Astrocyte of the cerebellum (primary cell): Measurements from ENCODE around the gene SEMA4D.
"Not testable (repeated sequence)": the region's sequence is repeated elsewhere in the genome, so short reads cannot be mapped to it uniquely, and the experiment has no call there.

ENCODE experiments used
- DNase-seq: peaks from one replicate; pipeline ENCODE4 v3.0.0-alpha.2; 2011; ENCODE audit warnings: low read depth
- H3K4me3 ChIP-seq: 2 replicates; pipeline ENCODE4 v1.5.1; 2011; ENCODE audit warnings: mild to moderate bottlenecking, low read depth, low read length, moderate library complexity
- in situ Hi-C: cut with HindIII; loops from 2 replicates; pipeline ENCODE4 v1.10.0; 2017; ENCODE audit warnings: low sequenced_read_pairs
- TF ChIP-seq, protein P1 (sequence below): IDR thresholded peaks from 2 replicates; pipeline ENCODE4 v1.5.1; 2012; ENCODE audit warnings: low read length, low read depth, moderate library complexity, mild to moderate bottlenecking; ENCODE audit errors: missing control alignments

SEMA4D gene

DNA sequence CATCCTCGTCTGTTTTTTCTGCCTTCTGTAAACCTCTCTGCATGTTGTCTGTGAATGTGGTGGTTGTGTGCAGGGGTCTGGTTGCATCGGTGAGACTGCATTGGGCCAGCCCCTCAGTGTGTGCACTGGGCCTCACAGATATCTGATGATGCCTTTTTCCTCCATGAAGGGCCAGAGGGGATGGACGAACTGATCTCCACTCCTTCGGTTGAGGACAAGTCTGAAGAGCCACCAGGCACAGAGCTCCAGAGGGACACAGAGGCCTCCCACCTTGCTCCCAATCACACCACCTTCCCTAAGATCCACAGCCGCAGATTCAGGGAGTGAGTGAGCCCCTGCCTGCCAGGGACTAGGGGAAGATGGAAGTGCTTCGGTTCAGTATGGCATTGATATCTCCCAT is 148.3 kb downstream of the SEMA4D start:
- in situ Hi-C loops, result no loop called here
- no peak for DNase-seq
- H3K4me3 ChIP-seq, result no peak overlapping the region
- TF ChIP-seq, protein P1, sequence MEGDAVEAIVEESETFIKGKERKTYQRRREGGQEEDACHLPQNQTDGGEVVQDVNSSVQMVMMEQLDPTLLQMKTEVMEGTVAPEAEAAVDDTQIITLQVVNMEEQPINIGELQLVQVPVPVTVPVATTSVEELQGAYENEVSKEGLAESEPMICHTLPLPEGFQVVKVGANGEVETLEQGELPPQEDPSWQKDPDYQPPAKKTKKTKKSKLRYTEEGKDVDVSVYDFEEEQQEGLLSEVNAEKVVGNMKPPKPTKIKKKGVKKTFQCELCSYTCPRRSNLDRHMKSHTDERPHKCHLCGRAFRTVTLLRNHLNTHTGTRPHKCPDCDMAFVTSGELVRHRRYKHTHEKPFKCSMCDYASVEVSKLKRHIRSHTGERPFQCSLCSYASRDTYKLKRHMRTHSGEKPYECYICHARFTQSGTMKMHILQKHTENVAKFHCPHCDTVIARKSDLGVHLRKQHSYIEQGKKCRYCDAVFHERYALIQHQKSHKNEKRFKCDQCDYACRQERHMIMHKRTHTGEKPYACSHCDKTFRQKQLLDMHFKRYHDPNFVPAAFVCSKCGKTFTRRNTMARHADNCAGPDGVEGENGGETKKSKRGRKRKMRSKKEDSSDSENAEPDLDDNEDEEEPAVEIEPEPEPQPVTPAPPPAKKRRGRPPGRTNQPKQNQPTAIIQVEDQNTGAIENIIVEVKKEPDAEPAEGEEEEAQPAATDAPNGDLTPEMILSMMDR, result no peak

DNA sequence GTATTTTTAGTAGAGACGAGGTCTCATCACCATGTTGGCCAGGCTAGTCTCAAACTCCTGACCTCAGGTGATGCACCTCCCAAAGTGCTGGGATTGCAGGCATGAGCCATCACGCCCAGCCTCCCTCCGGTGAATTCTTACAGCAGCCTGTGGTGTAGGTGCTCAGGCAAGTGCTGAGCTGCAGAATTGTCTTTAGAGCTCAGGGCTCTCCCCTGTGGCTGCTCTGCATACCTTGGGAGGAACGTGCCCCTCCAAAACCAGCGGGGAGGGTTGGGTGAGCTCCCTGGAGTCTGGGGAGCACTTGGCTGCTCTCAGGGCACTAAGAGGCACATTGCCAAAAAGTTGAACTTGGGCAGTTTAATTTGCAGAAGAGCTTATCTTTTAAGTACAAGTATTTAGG is 150.3 kb downstream of the SEMA4D start:
- H3K4me3 ChIP-seq, result no peak overlapping the region
- TF ChIP-seq, protein P1, result no peak
- in situ Hi-C loops, result no loop called here
- no peak for DNase-seq

DNA sequence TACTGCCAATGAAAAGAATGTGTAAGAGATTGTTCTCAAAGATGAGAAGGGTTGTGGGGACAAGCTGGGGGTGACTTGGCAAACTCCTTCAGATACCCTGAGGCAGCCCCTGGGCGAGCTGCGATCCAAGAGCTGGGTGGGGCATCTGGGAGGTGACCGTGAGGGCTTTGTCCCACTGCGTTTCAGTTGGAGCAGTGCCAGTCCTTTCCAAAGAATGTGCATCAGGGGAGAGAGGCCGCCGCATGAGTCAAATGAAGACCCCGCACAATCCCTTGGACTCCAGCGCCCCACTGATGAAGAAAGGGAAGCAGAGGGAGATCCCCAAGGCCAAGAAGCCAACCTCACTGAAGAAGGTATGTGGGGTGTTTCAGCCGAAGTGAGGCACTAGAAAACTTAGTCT is 151.2 kb downstream of the SEMA4D start:
- in situ Hi-C loops, result no loop called here
- TF ChIP-seq, protein P1, result no peak
- H3K4me3 ChIP-seq, result no peak overlapping the region
- DNase-seq, result no peak

DNA sequence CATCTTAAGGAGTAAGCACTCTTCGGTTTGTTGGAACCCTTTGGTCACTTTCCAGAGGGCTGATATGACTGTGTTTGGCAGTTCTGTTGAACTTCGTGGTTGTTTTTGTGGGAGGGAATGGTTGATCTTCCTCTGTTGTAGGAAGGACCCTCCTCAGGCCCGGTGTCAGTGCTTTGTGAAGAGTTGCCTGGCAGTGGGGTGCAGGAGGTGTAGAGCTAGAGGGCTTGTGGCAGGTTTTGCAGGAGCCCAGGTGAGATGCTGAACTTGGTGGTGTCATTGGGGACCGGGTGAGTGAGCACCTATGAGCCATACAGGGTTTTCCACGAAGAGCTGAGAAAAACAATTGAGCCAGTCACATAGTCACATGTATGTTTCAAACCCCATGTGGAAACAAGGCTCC is 152.4 kb downstream of the SEMA4D start:
- H3K4me3 ChIP-seq, result no peak overlapping the region
- in situ Hi-C loops, result no loop called here
- DNase-seq, result no peak
- TF ChIP-seq, protein P1, result no peak

DNA sequence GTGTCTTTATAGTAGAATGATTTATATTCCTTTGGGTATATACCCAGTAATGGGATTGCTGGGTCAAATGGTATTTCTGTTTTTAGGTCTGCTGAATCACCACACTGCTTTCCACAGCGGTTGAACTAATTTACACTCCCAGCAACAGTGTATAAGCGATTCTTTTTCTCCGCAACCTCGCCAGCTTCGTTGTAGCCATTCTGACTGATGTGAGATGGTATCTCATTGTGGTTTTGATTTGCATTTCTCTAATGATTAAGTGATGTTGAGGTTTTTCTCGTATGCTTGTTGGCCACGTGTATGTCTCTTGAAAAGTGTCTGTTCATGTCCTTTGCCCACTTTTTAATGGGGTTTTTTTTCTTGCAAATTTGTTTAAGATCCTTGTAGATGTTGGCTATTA is 154.1 kb downstream of the SEMA4D start:
- H3K4me3 ChIP-seq, in situ Hi-C loops, DNase-seq: not testable (repeated sequence)

DNA sequence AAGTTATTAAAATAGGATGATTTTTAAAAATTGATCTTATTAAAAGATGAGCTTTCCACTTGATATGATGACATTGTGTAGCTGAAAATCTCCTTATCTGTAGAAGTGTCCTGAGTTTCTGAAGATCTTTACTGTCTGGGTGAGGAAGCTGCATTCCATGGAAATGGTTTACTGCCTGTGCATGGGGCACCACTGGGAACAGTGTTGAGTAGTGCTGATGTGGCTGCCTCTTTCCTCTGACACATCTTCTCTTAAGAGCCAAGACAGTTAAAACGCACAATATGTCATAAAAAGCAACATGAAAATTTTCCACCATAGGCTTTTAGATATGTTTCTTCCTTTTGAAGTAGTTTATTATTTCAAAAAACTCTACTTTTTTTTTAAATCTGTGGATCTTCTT is 155.0 kb downstream of the SEMA4D start:
- TF ChIP-seq, protein P1, result no peak
- no peak overlapping the region for H3K4me3 ChIP-seq
- in situ Hi-C loops, result no loop called here
- no peak for DNase-seq

DNA sequence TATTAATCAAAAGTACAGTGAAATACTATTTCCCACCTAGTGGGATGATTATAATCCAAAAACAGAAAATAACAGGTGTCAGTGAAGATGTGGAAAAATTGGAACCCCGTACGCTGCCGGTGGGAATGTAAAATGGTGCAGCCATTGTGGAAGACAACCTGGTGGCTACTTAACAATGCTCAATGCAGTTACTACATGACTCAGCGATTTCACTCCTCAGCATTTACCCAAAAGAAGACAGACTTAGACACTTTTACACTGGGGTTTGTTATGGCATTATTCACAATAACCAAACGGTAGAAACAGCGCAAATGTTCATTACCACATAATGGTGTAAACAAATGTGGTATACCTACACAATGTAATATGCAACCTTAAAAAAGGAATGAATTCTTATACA is 155.7 kb downstream of the SEMA4D start:
- no peak overlapping the region for H3K4me3 ChIP-seq
- TF ChIP-seq, protein P1, result no peak
- DNase-seq, result no peak
- in situ Hi-C loops, result no loop called here
